HG02981 (cell line): ENCODE results near the gene PGM1.

ENCODE experiments used
- ATAC-seq: cut with Tn5 transposase; IDR thresholded peaks from one replicate; pipeline ENCODE4 v1.9.1; 2021; ENCODE audit warnings: mild to moderate bottlenecking, moderate library complexity; ENCODE audit not compliant: unreplicated experiment

The PGM1 gene

GRCh38 chr1:63691701-63692425, 98.7 kb downstream of the PGM1 start:
- ATAC-seq = peak; percentile 72

GRCh38 chr1:63693944-63694571, 100.8 kb downstream of the PGM1 start:
- ATAC-seq = peak; percentile 76

GRCh38 chr1:63698001-63698838, 105.0 kb downstream of the PGM1 start:
- ATAC-seq = no peak

GRCh38 chr1:63701187-63701586, 108.0 kb downstream of the PGM1 start:
- no peak for ATAC-seq

GRCh38 chr1:63703701-63704107, 110.5 kb downstream of the PGM1 start:
- no peak for ATAC-seq

GRCh38 chr1:63704443-63704842, 111.2 kb downstream of the PGM1 start:
- ATAC-seq = no peak

- ATAC-seq = peak; percentile 97
Observed at GRCh38 chr1:63705078-63705477, 111.9 kb downstream of the PGM1 start.

GRCh38 chr1:63709267-63709828, 116.1 kb downstream of the PGM1 start:
- no peak for ATAC-seq
